Activated CD4-positive, CD25-positive, alpha-beta regulatory T cell treated with anti-CD3 and anti-CD28 coated beads, Interleukin-2, amount 50 U/mL, for 24 hours (primary cell): ENCODE data around the gene SMARCAL1.

Experiments used
- ATAC-seq, 2 donors: fragments of 150-1000 bp; cut with Tn5 transposase; one replicate each; pipeline ENCODE4 v1.10.0; 2021; ENCODE audit warnings: mild to moderate bottlenecking in 1 of 2, moderate library complexity in 1 of 2

The SMARCAL1 gene

DNA sequence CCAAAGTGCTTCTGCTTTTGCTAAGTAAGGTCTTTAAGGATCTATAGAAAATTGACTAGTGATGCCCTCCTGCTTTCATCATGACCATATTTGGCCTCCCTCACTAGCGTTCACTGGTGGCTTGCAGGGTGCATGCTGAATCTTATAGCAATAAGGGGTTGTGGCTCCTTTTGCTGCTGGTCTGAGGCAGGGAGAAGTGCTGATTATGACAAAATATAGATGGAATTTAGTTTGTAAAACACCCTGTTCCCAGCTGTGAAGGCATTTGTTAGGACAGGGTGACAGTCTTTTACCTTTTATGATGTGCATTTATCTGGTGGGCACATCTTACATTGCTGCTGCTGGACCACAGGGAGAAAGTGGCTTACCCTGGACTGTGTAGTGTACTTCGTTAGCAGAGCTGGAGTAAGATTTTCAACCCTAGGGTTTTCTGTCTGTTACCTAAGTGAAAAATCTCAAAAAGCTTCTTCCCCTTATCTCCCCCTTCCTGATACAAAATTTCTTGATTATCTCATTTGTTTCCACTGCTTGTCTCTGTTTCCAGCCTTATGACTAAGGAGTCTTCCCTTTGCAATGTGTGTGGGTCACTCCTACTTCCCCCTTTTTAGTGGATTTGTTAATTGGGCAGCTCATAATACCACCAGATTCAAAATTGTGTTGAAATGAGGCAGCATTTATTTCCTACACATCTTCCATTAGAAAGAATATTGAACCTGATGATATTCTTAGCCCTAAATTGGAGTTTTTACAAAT is 65.2 kb downstream of the SMARCAL1 start:
- ATAC-seq = no peak

DNA sequence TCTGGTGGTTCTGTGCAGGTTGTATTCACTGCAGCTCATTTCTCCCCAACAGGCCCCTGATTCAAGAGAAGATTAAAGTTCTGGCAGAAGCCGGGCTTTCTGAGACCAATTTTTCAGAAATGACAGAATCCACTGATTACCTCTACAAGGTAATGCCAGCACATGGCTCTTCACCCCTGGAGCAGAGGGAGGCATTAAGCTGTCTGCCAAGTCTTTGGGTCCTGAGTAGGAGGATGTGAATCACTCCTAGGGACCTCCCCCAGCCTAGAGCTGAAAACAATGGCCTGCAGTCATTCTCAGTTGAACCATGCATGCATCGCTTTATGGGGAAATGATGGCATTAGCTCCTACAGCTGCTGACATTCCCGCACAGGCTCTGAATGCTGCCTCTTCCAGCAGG is 65.9 kb downstream of the SMARCAL1 start:
- peak; percentile 51 to 69 for ATAC-seq

DNA sequence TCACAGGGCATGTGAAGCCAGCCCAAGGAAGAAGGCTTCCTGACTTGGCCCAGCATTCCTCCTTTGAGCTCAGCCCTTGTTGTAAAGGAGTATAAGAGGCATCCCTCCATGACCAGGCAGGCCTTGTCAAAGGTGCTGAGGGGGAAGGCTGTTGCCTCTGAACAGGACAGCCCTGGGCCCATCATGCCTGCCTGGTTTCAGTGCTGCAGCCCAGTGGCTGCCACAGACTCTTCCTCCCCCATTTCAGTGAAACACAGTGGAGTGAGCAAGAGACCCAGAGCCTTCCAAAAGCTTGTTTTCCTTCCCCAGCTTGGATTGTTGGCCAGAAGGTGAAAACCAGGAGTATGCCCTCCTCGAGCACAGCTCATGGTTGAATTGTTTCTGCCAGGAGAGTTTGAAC is 66.5 kb downstream of the SMARCAL1 start:
- no peak for ATAC-seq

DNA sequence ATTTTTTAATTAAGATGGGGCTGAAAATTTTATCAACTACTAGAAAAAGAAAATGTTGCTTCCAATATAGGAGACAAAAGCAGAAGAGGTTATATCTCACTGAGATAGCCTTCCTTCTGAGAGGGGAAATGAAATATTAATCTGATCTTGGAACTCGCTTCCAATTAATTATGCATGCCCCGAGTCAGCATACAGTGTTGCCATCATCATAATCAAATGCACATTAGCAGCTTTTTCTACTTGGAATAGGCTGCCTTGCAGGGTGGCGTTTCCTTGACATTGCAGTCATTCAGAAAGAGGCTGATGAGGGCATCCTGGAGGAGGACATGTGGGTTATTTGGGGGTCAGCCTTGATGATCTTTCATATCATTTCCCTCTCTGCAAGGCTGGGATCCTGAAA is 67.9 kb downstream of the SMARCAL1 start:
- ATAC-seq = no peak

DNA sequence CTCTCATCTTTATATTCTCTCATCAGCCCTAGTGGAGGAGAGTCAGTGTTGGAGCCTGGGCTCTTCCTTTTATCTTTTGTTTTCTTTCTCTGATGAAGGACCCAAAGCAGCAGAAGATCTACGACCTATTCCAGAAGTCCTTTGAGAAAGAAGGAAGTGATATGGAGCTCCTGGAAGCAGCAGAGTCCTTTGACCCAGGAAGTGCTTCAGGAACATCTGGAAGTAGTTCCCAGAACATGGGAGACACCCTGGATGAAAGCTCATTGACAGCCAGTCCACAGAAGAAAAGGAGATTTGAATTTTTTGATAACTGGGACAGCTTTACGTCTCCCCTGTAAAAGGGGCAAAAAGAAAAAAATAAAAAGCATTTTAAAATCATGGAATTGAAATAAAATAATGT is 70.4 kb downstream of the SMARCAL1 start:
- no peak for ATAC-seq

DNA sequence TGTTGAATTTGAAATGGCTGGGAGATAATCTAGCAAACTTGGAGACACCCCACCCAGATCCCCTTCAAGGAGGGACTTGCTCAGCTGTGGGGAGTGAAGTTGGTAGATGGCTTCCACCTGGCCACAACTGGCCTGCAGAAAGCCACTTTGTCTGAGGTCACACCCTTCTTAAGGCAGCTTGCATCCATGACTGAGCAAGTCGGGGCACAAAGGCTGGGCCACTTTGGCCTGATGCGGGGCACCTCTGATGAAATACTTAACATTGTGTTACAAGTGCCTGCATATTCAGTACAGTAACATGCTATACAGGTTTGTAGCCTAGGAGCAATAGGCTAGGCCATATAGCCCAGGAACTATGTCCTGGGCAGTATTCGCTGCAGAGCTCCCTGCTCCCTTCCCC is 73.0 kb downstream of the SMARCAL1 start:
- ATAC-seq = no peak

DNA sequence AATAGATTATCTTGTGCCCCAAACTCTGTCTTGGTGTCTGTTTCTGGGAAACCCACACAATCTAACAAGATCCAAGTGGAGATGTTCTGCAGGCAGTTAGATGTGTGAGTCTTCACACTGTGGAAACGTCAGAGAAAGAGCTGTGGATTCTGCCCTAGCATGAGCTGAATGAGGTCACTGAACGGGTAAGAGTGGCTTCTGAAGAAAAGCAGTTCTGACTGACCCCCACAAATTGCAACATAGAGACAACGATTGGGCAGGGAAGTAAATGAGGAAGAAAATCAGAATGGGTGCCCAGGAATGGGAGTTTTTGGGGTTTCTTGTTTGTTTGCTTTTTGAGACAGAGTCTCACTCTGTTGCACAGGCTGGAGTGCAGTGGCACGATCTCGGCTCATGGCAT is 73.5 kb downstream of the SMARCAL1 start:
- ATAC-seq = no peak

DNA sequence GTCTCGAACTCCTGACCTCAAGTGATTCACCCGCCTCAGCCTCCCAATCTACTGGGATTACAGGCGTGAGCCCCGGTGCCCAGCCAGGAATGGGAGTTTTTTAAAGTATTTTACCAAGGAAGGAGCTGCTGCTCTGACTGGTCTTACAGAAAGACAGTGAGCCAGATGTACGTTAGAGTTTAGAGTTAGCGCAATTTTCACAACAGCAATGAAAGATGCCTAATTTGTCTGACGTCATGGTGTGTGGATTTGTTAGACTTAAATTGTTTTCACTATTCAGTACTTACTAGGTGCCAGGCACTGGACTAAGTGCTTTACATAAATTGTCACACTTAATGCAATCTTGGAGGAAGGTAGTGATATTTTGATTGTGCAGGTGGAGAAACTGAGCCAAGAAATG is 74.0 kb downstream of the SMARCAL1 start:
- ATAC-seq = no peak

DNA sequence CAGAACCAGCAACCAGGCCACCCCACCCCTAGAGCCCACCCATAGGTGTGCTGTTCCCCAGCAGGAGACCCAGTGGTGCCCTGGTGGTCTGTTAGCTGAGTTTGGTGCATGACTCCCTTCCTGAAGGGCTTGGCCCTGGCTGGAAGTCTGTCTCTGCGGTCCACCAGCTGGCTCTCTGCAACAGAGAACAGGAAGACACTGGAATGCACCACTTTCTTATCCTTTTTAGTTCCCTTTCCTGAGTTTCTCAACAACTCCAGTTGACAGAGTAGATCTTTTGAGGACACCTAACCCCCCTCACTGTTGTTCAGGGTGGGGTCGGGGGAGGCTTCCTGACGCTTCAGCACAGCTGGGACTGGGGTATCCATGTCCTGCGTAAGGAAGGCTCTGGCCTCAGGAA is 74.4 kb downstream of the SMARCAL1 start:
- no peak for ATAC-seq

DNA sequence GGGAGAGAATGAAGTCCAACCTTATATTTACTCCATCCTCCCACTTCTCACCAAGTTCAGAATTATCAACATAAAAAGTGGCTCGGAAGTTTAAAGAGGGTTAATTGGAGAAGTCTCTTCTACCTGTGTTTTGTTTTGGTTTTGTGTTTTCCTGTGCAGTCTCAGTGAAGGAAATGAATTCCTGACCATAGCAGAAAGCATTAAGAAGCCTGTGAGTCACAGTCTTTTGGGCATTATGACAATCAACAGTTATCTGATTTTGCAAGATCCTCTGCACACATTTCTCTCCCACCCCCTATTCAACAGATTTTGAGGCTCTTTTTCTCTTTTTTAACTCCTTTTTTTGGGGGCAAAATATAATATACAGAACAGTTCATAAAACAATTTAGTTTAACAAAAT is 77.8 kb downstream of the SMARCAL1 start:
- no peak for ATAC-seq

DNA sequence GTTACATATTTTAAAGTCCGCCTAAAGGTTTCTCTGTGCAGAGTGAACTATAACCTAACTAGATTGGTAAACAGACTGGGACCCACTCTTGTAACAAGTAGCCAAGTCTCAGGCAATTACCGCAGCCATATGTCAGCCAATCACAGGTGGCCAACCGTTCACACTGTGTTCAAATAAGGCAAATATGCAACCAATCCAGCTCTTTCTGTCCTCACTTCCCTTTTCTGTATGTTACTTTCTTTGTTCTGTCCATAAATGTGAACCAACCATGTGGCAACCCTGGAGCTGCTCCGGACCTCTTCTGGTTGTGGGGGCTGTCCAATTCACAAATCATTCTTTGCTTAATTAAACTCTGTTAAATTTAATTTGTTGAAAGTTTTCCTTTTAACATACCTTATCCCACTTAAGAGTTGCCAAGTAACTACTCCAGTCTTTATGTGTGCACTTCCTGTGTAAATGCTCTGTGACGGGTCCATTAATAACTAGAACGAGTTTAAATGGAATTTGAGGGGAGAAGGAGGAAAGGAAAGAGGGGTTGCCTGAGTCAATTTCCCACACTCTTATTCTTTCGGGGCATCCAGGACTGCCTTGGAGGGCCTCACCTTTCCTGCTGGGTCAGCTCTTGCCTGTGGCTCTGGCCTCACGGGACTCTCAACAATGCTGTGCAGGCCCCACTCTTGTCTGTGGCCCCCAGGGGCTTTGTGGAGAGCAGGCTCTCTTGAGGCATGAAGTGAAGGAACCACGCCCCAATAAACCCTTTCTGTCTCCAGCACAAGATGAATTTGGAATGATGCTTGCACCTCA is 79.7 kb downstream of the SMARCAL1 start:
- no peak for ATAC-seq

DNA sequence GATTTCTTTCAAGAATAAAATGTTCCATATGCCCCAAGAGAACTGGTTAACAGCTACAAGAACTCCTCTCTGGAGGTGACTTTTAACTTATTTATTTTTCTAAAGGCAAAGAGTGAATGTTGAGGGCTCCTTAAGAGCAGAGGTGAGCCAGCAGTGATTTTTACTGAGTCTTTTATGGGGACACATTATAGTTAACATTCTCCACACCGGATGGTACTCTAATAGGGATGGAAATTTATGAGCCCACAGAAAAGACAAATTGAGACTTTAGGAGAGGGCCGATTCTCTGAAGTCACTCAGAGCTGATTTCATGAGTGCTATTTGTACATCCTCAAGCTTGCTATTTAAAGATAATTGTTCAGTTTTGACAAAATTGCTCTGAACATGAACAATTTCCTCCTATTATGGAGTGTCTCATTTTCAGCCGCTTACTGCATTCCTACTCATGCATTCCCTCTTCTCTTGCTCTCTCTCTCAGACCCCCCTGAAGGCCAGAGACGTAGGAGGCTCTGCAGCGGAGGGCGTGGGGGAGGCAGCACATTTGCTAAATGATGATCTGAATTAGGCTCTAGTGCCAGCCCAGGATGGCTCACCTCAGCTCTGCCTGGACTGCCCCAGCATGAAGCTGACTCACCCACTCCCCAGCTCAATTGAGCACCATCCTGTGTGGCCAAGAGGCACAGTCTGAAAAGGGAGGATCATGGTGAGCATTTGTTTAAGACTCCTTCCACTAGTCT is 80.5 kb downstream of the SMARCAL1 start:
- ATAC-seq = peak in 1 of 2 donors; percentile 41

DNA sequence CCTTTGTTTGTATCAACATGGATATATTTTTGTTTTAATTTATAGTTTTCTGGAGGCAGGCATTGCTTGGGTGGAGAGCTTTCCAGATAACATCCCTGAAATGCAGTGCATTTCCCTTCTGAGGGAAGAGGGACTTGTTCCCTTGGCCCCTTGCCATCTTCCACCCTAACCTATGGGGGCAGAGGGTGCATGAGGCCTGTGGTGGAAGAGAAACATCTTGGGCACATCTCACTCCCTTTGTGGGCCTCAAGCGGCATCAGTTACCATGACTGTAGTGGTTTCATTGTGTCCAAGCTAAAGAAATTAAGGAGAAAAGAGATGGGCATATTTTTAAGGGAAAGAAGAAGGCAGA is 81.0 kb downstream of the SMARCAL1 start:
- no peak for ATAC-seq

DNA sequence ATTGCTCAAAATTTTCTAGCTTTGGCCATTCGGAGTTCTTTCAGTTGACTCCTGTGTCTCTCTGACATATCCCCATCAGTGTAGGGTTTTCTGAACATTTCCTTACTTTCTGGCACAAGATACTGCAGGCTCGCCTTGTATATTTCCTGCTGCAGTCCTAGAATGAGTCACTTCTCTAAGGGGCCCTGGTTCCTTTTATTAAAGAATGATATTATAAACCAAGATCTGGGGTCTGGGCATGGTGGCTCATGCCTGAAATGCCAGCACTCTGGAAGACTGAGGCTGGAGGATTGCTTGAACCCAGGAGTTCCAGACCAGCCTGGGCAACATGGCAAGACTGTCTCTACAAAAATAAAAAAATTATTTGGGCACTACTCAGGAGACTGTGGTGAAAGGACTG is 83.4 kb downstream of the SMARCAL1 start:
- ATAC-seq = no peak

DNA sequence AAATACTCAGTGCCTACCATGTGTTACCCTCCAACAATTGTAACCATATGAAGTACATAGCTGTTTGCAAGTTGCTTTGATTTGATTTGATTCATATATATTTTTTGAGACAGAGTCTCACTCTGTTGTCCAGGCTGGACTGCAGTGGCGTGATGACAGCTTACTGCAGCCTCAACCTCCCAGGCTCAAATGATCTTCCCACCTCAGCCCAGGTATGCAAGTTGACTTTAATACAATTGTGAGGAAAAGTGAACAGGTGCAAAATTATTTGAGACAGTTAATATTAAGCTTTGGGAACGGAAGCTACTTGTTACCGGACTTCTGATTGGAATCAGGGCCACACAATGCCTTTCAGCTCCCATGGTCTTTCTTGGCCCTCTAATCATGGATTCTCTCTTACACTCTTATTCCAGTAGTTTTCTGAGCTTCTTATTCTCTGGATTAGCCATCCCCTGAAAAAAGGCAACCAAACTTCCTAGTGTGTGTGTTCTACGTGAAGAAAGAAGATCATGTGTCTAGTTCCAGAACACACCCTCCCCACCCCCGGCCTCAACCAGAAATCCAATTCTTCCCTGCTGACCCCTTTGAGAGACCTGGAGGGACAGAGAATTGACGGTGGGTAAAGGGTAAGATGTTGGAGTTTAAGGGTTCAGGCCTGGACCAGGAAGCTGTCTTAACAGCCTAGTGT is 85.2 kb downstream of the SMARCAL1 start:
- ATAC-seq = no peak

DNA sequence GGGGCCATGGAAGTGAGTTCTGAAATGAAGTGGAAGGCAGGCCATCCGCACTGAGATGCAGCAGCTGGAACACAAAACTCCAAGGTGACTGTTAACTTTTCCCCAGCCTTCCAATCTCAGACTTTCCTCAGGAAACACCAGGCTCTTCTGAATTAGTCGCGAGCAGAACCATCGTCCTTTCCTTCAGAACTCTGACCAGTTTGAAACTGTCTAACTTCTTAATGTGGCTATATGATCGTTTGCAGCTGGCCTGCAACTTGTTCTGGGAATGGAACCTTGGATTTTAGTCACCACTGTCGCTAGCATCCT is 85.7 kb downstream of the SMARCAL1 start:
- no peak for ATAC-seq

DNA sequence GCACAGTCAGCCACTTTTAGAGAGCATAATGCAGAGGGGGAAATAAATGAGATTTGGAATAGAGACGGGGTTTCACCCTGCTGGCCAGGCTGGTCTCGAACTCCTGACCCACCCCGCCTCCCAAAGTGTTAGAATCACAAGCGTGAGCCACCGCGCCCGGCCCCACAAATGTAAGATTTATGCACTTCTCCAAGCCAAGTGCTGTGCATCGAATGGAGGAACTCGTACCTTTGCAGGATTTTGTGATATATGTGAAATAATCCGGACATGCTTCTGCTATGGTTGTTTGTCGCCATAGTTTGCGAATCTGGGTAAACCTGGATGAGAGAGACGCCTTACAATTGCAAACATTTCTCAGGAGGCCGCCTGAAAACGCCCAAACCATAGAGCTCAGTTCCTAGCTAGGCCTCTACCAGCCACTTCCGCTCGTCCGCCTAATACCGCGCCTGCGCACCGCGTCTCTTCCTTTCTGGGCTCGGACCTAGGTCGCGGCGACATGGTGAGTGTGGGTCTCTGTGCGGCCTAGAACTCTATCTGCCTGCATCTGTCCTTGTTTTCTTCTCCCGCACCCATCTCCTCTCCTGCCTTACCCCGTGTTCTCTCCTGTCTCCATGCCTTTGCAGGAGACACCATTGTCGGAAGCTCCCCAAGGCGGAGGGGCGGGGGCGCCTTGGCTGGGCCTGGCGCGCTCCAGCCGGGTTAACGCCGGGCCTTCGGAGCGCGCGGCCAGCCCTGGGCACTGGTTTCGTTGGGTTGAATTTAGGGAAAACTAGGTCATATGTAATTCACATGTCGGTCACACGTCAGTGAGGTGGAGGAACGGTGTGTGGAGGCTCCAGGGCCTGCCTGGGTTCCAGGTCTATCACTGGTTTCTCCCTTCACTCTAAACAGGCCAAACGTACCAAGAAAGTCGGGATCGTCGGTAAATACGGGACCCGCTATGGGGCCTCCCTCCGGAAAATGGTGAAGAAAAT is 86.4 kb downstream of the SMARCAL1 start, which contains the start of gene RPL37A:
TSS of gene RPL37A (plus strand) at position 466 of the 974 bp plus-strand sequence. CDS start at position 497, 31 bp downstream.
- ATAC-seq = peak; percentile 93 to 97

DNA sequence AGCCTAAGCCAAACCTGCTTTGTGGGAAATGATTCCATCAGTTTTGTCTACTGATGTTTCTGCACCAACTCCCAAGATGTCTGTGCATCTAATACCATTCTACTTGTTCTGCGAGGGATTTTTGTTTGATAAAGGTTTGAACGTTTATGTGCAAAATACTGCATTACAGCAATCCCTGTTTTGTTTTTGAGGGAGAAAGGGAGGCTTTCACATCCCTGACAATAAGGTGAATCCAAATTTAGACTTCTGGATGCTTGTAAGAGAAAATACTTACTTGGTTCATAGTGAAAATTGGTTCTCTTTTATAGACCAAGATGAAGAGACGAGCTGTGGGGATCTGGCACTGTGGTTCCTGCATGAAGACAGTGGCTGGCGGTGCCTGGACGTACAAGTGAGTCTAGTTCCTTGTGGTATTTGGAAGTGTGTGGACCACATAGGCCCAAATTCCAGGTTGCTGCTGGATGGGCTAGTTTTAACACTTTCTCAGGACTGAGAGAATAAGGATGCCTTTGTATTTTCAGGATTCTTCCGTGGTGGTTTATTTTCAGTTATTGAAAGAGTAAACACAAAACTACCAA is 87.4 kb downstream of the SMARCAL1 start:
- ATAC-seq = no peak

DNA sequence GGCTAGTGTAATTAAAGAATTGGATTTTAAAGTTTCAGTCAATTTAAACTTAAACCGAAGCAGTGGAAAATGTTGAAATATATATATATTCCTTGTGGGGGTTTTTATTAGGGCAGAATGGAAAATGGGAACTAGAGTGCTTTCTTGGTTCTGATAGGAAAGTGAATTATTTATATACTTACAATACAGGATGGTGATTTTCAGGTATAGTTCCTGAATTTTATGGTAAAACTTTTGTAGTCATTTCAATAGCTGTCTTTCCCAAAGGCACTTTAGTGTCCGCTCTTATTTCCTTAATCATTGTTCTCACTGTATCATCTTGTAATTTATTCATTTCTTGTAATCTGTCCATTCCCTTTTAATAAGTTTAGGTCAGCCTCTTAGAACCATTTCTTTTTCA is 88.3 kb downstream of the SMARCAL1 start:
- no peak for ATAC-seq

DNA sequence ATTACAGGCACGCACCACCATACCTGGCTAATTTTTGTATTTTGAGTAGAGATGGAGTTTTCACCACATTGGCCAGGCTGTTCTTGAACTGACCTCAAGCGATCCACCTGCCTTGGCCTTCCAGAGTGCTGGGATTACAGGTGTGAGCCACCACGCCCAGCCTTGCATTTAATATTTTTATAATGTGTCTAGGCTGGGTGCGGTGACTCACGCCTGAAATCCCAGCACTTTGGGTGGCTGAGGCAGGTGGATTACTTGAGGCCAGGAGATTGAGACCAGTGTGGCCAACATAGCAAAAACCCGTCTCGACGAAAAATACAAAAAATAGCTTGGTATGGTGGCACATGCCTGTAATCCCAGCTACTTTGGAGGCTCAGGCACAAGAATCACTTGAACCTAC is 89.6 kb downstream of the SMARCAL1 start:
- no peak for ATAC-seq

DNA sequence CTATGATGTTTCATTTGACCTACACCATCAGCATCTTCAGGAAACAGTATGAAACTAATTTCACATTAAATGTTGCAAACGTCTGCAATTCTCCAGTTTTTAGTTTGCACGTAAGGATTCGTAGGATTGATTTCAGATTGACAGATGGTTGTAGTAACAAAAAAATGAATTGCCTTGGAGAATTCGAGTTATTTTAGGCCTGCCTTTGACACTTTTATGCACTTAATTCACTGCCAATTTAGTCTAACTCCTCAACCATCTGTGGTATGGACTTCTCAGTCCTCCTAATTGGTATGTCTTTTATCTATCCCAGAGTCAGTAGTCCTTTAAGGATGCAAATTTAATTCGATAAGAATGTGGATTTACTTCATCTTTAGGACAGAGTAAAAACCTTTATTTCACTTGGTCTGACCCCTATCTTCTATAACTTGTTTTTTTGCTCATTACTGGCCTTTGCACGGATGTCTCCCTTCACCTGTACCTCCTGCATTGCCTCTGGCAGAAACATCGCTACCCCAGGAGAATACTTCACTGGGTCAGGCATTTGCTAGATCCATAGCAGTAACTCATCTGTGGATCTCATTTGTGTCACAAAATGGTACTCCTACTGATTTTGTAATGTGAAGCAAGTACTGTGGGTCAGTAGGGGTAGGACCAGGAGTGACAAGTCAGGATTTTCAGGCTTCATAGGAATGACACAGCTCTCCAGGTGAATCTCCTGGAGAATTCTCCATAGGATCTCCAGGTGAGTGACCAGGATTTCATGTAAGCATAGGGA is 90.3 kb downstream of the SMARCAL1 start:
- ATAC-seq = no peak
